Right atrium auricular region (tissue), 2 donors: ENCODE results near the gene CCR6. TPM values are rescaled to one million over a fixed set of nuclear protein-coding genes. Genes with fewer than 3 reads are reported as not detected.

Experiments
- DNase-seq: peaks from one replicate; pipeline ENCODE4 v3.0.0-alpha.2; 2019; ENCODE audit warnings: low spot score
- H3K27ac ChIP-seq, 2 donors: fragments of 200-600 bp; sonication (generic); 1 replicate in 1 of 2; 2 replicates in 1 of 2; pipeline ENCODE4 v1.5.1; 2016 to 2019
- H3K27me3 ChIP-seq, 2 donors: fragments of 200-600 bp; sonication (generic); one replicate each; pipeline versions ENCODE4 v1.5.1 to v1.6.0; 2017 to 2019
- H3K36me3 ChIP-seq: fragments of 200-600 bp; sonication (generic); one replicate; pipeline ENCODE4 v1.5.1; 2016
- H3K4me1 ChIP-seq, 2 donors: fragments of 200-600 bp; sonication (generic); one replicate each; pipeline versions ENCODE4 v1.5.1 to v1.6.0; 2017 to 2019
- H3K4me3 ChIP-seq, 2 donors: fragments of 200-600 bp; sonication (generic); 1 replicate in 1 of 2; 2 replicates in 1 of 2; pipeline ENCODE4 v1.5.1; 2017 to 2019; ENCODE audit warnings: mild to moderate bottlenecking in 1 of 2, moderate library complexity in 1 of 2
- H3K9me3 ChIP-seq, 2 donors: fragments of 200-600 bp; sonication (generic); one replicate each; pipeline ENCODE4 v1.5.1; 2019
- total RNA-seq, 2 donors: library from RNA; depleted of rRNA; stranded (reverse); fragments of >200 nt; gene quantifications; one replicate each; pipeline ENCODE4 v1.1.0, GENCODE V29; 2016
- TF ChIP-seq, protein P1 (sequence below), 2 donors: fragments of 200-600 bp; sonication (generic); IDR thresholded peaks; one replicate each; pipeline ENCODE4 v1.5.1; 2019; ENCODE audit warnings: antibody characterized with exemption in 2 of 2

CCR6 gene
- total RNA-seq, 2 donors from 2014 or later, result 0.37 TPM; not detected in 1

DNA sequence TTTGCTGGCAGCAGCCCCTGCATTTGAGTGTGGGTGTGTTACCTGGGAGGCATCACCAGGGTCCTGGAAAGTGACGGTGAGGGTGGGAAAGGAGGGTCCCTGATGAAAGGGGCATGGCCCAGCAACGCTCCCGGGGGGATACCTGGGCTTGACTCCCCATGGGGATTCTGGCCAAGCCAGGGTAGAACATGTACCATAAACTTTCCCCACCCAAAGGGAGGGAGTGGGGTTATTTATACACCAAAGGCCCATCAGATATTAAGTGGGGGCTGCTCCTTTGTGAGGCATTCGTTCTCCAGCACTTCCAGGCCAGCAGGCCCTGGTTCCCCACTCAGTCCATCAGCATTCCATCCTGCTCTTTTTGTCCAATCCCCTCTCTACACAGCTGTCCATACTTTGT is 20.6 kb upstream of the CCR6 start:
- peaks cover 0 to 3% of the 10 kb centered on the region in 2 donors for H3K9me3 ChIP-seq
- H3K36me3 ChIP-seq, result no peaks in the 10 kb centered on the region
- no peak overlapping the region for H3K4me3 ChIP-seq
- no peaks in the 10 kb centered on the region for H3K4me1 ChIP-seq
- TF ChIP-seq, protein P1, sequence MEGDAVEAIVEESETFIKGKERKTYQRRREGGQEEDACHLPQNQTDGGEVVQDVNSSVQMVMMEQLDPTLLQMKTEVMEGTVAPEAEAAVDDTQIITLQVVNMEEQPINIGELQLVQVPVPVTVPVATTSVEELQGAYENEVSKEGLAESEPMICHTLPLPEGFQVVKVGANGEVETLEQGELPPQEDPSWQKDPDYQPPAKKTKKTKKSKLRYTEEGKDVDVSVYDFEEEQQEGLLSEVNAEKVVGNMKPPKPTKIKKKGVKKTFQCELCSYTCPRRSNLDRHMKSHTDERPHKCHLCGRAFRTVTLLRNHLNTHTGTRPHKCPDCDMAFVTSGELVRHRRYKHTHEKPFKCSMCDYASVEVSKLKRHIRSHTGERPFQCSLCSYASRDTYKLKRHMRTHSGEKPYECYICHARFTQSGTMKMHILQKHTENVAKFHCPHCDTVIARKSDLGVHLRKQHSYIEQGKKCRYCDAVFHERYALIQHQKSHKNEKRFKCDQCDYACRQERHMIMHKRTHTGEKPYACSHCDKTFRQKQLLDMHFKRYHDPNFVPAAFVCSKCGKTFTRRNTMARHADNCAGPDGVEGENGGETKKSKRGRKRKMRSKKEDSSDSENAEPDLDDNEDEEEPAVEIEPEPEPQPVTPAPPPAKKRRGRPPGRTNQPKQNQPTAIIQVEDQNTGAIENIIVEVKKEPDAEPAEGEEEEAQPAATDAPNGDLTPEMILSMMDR (IDR thresholded peaks at IDR 0.05), result no peak
- H3K27me3 ChIP-seq, result no peaks in the 10 kb centered on the region
- DNase-seq, result no peak
- no peak overlapping the region for H3K27ac ChIP-seq

DNA sequence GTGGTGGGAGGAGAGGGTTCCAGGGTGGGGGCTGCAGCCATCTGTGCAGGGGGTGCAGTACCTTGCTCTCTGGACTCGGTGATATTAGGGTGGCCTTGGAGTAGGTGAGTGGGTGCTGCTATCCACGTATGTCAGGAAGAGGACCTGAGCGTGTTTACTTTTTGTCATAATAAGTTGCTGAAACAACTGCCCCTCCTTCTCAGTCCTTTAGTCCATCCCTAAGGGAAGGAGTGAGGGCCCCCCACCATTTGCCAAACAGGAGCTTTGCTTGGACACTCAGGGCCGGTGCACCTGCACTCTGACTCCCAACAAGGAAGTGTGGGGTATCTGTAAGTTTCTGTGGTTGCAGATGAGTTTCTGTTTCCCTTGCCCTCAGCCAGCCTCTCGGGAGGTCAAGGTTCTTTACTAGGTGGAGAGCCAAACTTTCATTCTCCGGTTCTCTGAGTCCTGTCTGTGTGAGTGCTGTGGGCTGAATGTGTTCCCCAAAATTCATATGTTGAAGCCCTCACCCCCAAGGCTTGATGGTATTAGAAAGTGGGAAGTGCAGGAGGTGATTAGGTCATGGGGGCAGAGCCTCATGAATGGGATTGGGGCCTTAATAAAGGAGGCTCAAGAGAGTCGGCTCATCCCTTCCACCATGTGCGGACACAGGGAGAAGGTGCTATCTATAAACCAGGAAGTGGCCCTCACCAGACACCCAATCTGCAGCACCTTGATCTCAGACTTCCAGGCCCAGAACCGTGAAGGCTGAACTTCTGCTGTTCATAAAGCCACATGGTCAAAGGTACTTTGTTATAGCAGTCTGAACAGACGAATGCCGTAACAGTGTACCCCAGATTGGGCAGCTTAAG is 19.6 kb upstream of the CCR6 start:
- TF ChIP-seq, protein P1 (IDR thresholded peaks at IDR 0.05), result no peak
- Histone ChIP-seq H3K9me3 (peaks cover 0 to 3% of the 10 kb centered on the region in 2 donors), H3K27ac (no peak overlapping the region), H3K4me3 (no peak overlapping the region), H3K4me1 (no peaks in the 10 kb centered on the region), H3K27me3 (no peaks in the 10 kb centered on the region), H3K36me3 (no peaks in the 10 kb centered on the region)
- DNase-seq, result no peak

DNA sequence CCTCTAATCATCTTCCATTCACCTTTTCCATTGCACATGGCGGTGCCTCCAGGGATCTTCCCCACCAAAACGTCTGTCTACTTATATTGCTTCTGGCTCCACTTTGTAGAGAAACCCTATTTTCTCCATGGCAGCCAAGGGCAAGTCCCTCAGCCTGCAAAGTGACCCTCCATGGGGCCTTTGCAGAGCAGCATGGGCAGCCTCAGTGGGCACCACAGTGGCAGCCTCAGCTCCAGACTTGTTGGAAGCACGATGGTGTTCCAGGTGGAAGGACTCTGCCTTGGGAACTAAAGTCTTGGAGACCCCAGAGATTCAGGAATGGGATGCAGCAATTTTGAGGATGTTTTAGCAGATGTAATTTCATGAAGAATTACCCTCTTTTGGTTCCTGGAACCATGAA is 18.5 kb upstream of the CCR6 start:
- Histone ChIP-seq H3K27me3 (no peaks in the 10 kb centered on the region), H3K9me3 (peaks cover 0 to 3% of the 10 kb centered on the region in 2 donors), H3K4me1 (no peaks in the 10 kb centered on the region), H3K4me3 (no peak overlapping the region), H3K27ac (no peak overlapping the region), H3K36me3 (no peaks in the 10 kb centered on the region)
- DNase-seq, result no peak
- TF ChIP-seq, protein P1 (IDR thresholded peaks at IDR 0.05), result no peak

DNA sequence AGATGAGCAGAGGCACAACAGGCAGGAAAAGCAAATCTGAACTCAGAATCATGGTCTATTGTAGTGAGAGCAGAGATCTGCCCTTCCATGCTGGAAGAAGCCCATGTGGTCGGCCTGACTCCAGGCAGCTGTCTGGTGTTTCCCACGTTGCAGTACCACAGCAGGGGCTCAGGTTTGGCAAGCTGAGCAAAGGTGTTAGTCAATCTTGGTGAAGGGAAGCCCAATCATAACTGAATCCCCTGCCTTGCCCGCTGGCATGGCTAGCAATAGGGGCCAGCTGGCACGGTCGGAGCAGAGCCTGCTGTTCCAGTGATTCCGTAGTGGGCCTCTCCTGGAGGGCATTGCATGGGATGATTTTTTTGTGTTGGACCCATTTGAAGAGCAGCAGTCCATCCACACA is 17.8 kb upstream of the CCR6 start:
- TF ChIP-seq, protein P1 (IDR thresholded peaks at IDR 0.05), result no peak
- no peak overlapping the region for H3K27ac ChIP-seq
- DNase-seq, result no peak
- no peaks in the 10 kb centered on the region for H3K27me3 ChIP-seq
- H3K4me3 ChIP-seq, result no peak overlapping the region
- H3K9me3 ChIP-seq, result peaks cover 0 to 3% of the 10 kb centered on the region in 2 donors
- no peaks in the 10 kb centered on the region for H3K4me1 ChIP-seq
- H3K36me3 ChIP-seq, result no peaks in the 10 kb centered on the region

DNA sequence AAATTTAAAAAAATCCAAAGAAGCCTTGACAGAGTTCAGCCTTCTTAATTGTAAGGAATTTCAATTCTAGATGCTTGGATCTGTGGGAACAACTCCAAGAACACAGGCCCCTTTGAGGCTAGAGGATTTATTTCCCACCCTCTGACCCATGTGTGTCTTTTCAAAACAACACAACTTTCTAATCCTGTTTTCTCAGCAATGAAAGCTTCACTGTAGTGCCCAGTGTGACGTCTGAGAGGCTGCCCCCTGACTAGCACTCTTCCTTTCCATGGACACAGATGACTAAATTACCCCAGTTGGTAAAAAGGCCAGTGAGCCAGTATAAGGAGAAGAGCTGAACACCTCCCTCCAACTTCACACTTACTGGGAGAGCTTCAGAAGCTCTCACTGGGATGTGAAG is 16.5 kb upstream of the CCR6 start:
- DNase-seq, result no peak

More for the DNA sequence above, 16.5 kb upstream of the CCR6 start:
- Histone ChIP-seq H3K27me3 (no peaks in the 10 kb centered on the region), H3K4me1 (no peaks in the 10 kb centered on the region), H3K36me3 (no peaks in the 10 kb centered on the region), H3K9me3 (peaks cover 0 to 3% of the 10 kb centered on the region in 2 donors), H3K4me3 (no peak overlapping the region), H3K27ac (no peak overlapping the region)
- TF ChIP-seq, protein P1 (IDR thresholded peaks at IDR 0.05), result no peak
